SU-DHL-6 (cell line): ENCODE measurements around the gene KRT78.
A peak's percentile ranks its signal among the peaks of the same experiment; 100 is the strongest.

Source experiments
- H2AFZ ChIP-seq: fragments of 200-600 bp; sonication (generic); 2 replicates; pipeline ENCODE4 v1.6.1; 2014; ENCODE audit warnings: low read depth, mild to moderate bottlenecking, moderate library complexity, mixed read lengths, antibody characterized with exemption, low read length; ENCODE audit not compliant: severe bottlenecking
- H3F3A ChIP-seq: fragments of 200-600 bp; shearing (Covaris generic); 2 replicates; pipeline ENCODE4 v1.6.0; 2016; ENCODE audit warnings: antibody characterized with exemption, mild to moderate bottlenecking; ENCODE audit not compliant: insufficient read depth
- H3K27ac ChIP-seq: fragments of 200-600 bp; sonication (generic); 2 replicates; pipeline ENCODE4 v1.5.1; 2016; ENCODE audit warnings: low read depth, mild to moderate bottlenecking, low read length, moderate library complexity, mixed read lengths
- H3K27me3 ChIP-seq: fragments of 200-600 bp; sonication (generic), shearing (Covaris generic); 2 replicates; pipeline ENCODE4 v1.6.0; 2014; ENCODE audit warnings: mild to moderate bottlenecking, low read length
- H3K36me3 ChIP-seq: fragments of 200-600 bp; sonication (generic); 2 replicates; pipeline ENCODE4 v1.6.1; 2014; ENCODE audit warnings: mild to moderate bottlenecking, low read length, mixed read lengths
- H3K4me2 ChIP-seq: fragments of 300-600, 200-600 bp; shearing (Covaris generic), sonication (generic); 2 replicates; pipeline ENCODE4 v1.6.0; 2014; ENCODE audit warnings: low read length, low read depth, mild to moderate bottlenecking; ENCODE audit not compliant: poor library complexity, severe bottlenecking
- H3K4me3 ChIP-seq: fragments of 200-600 bp; sonication (generic); 2 replicates; pipeline ENCODE4 v1.5.1; 2014; ENCODE audit warnings: antibody characterized with exemption, low read length, mild to moderate bottlenecking, mixed read lengths; ENCODE audit not compliant: insufficient read depth, poor library complexity, severe bottlenecking
- H3K79me2 ChIP-seq: fragments of 200-600 bp; sonication (generic); 2 replicates; pipeline ENCODE4 v1.6.1; 2014; ENCODE audit warnings: mild to moderate bottlenecking, low read length, moderate library complexity; ENCODE audit not compliant: insufficient read depth
- H3K9ac ChIP-seq: fragments of 200-600 bp; sonication (generic); 2 replicates; pipeline ENCODE4 v1.7.0; 2014; ENCODE audit warnings: mild to moderate bottlenecking, low read length
- H3K9me2 ChIP-seq: fragments of 200-600 bp; sonication (generic); replicated peaks from 2 replicates; pipeline ENCODE4 v1.6.1; 2014; ENCODE audit warnings: low read length; ENCODE audit not compliant: insufficient read depth
- H3K9me3 ChIP-seq: fragments of 200-600 bp; sonication (generic); 2 replicates; pipeline ENCODE4 v1.6.1; 2014; ENCODE audit warnings: low read length, mixed read lengths; ENCODE audit not compliant: insufficient read depth
- H4K20me1 ChIP-seq: fragments of 200-600 bp; sonication (generic); 2 replicates; pipeline ENCODE4 v1.6.1; 2014; ENCODE audit warnings: low read depth, mild to moderate bottlenecking, antibody characterized with exemption, low read length, moderate library complexity, mixed read lengths
- EZH2phosphoT487 ChIP-seq: fragments of 200-600 bp; sonication (generic), shearing (Covaris generic); conservative IDR thresholded peaks from 2 replicates; pipeline ENCODE4 v1.6.1; 2018; ENCODE audit warnings: mild to moderate bottlenecking, antibody characterized with exemption, low read length, moderate library complexity, mixed read lengths
- TF ChIP-seq, protein P1 (sequence below): fragments of 200-600 bp; sonication (generic); IDR thresholded peaks from one replicate; pipeline ENCODE4 v1.5.1; 2017; ENCODE audit warnings: antibody characterized with exemption, mild to moderate bottlenecking, low read length, moderate library complexity; ENCODE audit not compliant: insufficient read depth, poor library complexity, severe bottlenecking

KRT78 gene

DNA sequence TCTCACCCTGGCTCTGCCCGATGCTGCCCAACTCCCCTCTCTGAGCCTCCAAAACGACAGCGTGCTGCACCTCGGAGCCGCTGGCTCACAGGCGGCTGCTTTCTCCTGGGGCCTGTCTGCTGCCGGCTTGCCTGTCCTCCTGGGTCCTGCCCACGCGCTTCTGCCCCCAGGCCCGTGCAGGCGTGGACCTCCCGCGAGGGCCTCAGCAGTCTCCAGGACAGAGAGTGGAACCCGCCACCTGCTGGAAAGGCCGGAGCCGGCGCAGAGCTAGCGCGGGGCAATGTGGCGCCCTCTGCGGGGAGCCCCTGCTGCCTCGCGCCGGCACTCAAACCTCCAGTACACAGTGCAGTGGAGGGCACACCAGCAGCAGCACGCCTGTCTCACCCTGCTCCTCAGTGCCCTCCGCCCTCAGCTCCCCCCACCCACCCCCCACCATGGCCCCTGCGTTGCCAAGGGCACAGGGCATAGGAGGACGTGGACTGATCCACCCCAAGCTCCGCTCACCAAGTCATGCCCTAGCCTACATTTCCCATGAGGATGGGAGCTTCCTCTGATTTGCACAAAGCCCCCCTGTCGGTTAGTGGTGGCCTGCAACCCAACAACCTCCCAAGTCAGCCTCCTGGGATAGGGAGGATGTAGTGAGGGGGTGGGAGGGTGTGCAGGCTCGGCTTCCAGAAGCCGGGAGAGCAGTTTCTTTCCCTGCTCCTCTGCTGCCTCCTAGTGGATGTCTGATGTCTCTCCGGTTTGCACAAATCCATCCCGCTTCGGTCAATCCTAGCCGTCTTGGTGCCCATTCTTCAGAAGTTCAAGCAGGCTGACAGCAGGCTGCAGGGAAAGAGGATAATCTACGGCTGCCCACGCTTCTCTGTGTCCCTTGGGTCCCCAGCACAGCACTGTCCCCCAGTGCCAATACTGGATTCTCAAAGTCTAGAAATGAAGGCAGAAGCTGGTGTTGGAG is 30.9 kb upstream of the KRT78 start:
- Histone ChIP-seq H3K9me3 (no peaks in the 10 kb centered on the region), H3K36me3 (no peaks in the 10 kb centered on the region), H3K9ac (no peak overlapping the region), H3K27me3 (no peaks in the 10 kb centered on the region), H3K4me2 (peak overlapping the region; percentile 38), H3F3A (no peaks in the 10 kb centered on the region), H3K79me2 (no peaks in the 10 kb centered on the region), H3K4me3 (no peak overlapping the region), H3K9me2 (no peaks in the 10 kb centered on the region), H4K20me1 (no peaks in the 10 kb centered on the region), H2AFZ (peak overlapping the region; percentile 58), H3K27ac (no peak overlapping the region)
- TF ChIP-seq, protein P1, sequence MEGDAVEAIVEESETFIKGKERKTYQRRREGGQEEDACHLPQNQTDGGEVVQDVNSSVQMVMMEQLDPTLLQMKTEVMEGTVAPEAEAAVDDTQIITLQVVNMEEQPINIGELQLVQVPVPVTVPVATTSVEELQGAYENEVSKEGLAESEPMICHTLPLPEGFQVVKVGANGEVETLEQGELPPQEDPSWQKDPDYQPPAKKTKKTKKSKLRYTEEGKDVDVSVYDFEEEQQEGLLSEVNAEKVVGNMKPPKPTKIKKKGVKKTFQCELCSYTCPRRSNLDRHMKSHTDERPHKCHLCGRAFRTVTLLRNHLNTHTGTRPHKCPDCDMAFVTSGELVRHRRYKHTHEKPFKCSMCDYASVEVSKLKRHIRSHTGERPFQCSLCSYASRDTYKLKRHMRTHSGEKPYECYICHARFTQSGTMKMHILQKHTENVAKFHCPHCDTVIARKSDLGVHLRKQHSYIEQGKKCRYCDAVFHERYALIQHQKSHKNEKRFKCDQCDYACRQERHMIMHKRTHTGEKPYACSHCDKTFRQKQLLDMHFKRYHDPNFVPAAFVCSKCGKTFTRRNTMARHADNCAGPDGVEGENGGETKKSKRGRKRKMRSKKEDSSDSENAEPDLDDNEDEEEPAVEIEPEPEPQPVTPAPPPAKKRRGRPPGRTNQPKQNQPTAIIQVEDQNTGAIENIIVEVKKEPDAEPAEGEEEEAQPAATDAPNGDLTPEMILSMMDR = peak; percentile 52
- TF ChIP-seq EZH2phosphoT487 = no peak

DNA sequence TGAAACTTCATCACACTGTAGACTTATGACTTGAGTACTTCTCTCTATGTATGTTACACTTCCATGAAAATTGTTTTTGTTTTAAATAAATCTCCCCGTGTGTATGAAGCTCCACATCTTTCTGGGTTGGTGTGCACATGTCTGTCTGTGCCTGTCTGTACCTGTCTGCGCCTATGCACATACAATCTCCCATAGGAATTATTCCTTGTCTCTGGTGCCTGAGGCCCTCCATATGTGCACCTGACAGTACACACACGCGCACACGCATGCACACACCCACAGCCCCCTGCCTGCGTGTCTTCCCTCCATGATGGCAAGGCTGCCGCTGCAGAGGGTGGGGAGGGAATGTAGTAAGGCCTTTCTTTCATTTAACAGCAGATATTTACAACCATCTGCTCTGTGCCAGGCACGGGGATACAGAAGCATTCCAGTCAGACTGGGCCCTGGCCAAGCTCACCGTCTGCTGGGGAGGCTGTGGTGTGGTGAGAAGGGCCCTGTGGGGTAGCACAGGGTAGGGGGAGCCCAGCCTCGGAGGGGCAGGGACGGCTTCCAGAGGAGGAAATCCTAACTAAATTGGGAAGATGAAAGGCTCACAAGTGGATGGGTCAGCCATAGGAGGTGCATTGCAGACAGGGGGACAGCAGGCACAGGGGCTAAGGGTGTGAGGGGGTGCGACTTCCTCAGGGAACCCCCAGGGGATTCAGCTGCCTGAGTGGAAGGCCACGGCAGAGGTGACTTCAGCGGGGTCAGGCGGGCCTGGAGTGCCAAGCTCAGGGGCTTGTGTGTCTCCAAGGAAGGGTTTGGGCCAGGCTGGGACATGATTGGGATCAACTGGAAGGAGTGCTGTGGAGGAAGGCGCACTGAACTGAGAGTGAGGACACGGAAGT is 30.0 kb upstream of the KRT78 start:
- no peaks in the 10 kb centered on the region for H3K9me2 ChIP-seq
- H3K27ac ChIP-seq = no peak overlapping the region
- no peaks in the 10 kb centered on the region for H3K9me3 ChIP-seq
- H3K9ac ChIP-seq = no peak overlapping the region
- no peaks in the 10 kb centered on the region for H3K36me3 ChIP-seq
- H3K79me2 ChIP-seq = no peaks in the 10 kb centered on the region
- no peaks in the 10 kb centered on the region for H3K27me3 ChIP-seq
- no peak overlapping the region for H3K4me3 ChIP-seq
- no peaks in the 10 kb centered on the region for H3F3A ChIP-seq
- H2AFZ ChIP-seq = peak overlapping the region; percentile 58
- no peak for TF ChIP-seq EZH2phosphoT487
- TF ChIP-seq, protein P1 = no peak
- H4K20me1 ChIP-seq = no peaks in the 10 kb centered on the region
- no peak overlapping the region for H3K4me2 ChIP-seq

DNA sequence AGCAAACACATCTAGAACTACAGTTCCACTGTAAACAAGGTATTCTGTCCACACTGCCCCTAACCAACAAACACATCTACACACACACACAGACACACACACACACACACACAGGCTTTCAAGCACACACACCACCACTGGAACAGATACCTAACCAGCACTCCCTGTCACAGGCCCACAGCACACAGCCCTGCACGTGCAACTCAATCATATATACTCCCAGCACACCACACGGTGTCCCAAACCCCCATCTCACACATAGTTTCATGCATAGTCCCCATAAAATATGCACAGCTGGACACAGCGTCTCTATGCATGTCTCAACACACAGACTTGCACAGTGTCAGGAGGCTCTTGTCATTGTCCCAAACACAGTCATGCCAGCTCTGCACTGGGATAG is 28.4 kb upstream of the KRT78 start:
- H3F3A ChIP-seq = no peaks in the 10 kb centered on the region
- no peaks in the 10 kb centered on the region for H4K20me1 ChIP-seq
- H3K9me3 ChIP-seq = no peaks in the 10 kb centered on the region
- no peaks in the 10 kb centered on the region for H3K79me2 ChIP-seq
- TF ChIP-seq, protein P1 = no peak
- TF ChIP-seq EZH2phosphoT487 = no peak
- no peaks in the 10 kb centered on the region for H3K36me3 ChIP-seq
- no peak overlapping the region for H2AFZ ChIP-seq
- no peaks in the 10 kb centered on the region for H3K9me2 ChIP-seq
- no peak overlapping the region for H3K4me2 ChIP-seq
- no peak overlapping the region for H3K9ac ChIP-seq
- H3K4me3 ChIP-seq = no peak overlapping the region
- no peaks in the 10 kb centered on the region for H3K27me3 ChIP-seq
- H3K27ac ChIP-seq = no peak overlapping the region
